HG03159 (cell line): ENCODE data around the gene VPREB3.

Experiments used
- ATAC-seq: cut with Tn5 transposase; IDR thresholded peaks from one replicate; pipeline ENCODE4 v1.9.1; 2021; ENCODE audit warnings: mild to moderate bottlenecking, moderate library complexity; ENCODE audit not compliant: unreplicated experiment

VPREB3 gene

GRCh38 chr22:23754220-23754919, at the start of gene VPREB3:
Gene VPREB3, minus strand, starts transcription at chr22:23754425. Its CDS starts 62 bp downstream, at chr22:23754363.
- no peak for ATAC-seq

- no peak for ATAC-seq
These were observed 49.0 kb upstream of the VPREB3 start for GRCh38 chr22:23803001-23803819.

- ATAC-seq, result no peak
These were observed 47.7 kb upstream of the VPREB3 start for GRCh38 chr22:23801886-23802377.

- no peak for ATAC-seq
These were observed 47.1 kb upstream of the VPREB3 start for GRCh38 chr22:23801238-23801821.

- ATAC-seq, result peak; percentile 46
These were observed 46.3 kb upstream of the VPREB3 start for GRCh38 chr22:23800297-23801237.

- no peak for ATAC-seq
These were observed 42.2 kb upstream of the VPREB3 start for GRCh38 chr22:23796461-23796860.

- ATAC-seq, result no peak
These were observed 39.1 kb upstream of the VPREB3 start for GRCh38 chr22:23793326-23793725.

- ATAC-seq, result no peak
These were observed 37.8 kb upstream of the VPREB3 start for GRCh38 chr22:23791738-23792645.

- ATAC-seq, result no peak
These were observed 36.9 kb upstream of the VPREB3 start for GRCh38 chr22:23790819-23791737.

- no peak for ATAC-seq
These were observed 35.4 kb upstream of the VPREB3 start for GRCh38 chr22:23789638-23790037.

- no peak for ATAC-seq
These were observed 34.9 kb upstream of the VPREB3 start for GRCh38 chr22:23789121-23789520.

GRCh38 chr22:23787910-23788309, 33.7 kb upstream of the VPREB3 start:
- ATAC-seq, result no peak

- ATAC-seq, result no peak
These were observed 33.3 kb upstream of the VPREB3 start for GRCh38 chr22:23787600-23787896.

- ATAC-seq, result peak; percentile 68
These were observed 32.8 kb upstream of the VPREB3 start, which contains the start of gene SMARCB1 for GRCh38 chr22:23786752-23787599. Gene SMARCB1, plus strand, starts transcription at chr22:23786966. Its CDS starts 204 bp downstream, at chr22:23787170.

GRCh38 chr22:23786261-23786710, 32.1 kb upstream of the VPREB3 start:
- no peak for ATAC-seq

- no peak for ATAC-seq
These were observed 30.0 kb upstream of the VPREB3 start for GRCh38 chr22:23784215-23784732.
